NCI-H2081 treated with DMSO at 0.1 percent for 48 hours (cell line): ENCODE measurements around the gene DDA1.
"Not testable (repeated sequence)": the region's sequence is repeated elsewhere in the genome, so short reads cannot be mapped to it uniquely, and the experiment has no call there.

Source experiments
- DNase-seq: peaks from one replicate; lab custom pipeline; 2025; lab: John Stamatoyannopoulos, UW

The DDA1 gene

DNA sequence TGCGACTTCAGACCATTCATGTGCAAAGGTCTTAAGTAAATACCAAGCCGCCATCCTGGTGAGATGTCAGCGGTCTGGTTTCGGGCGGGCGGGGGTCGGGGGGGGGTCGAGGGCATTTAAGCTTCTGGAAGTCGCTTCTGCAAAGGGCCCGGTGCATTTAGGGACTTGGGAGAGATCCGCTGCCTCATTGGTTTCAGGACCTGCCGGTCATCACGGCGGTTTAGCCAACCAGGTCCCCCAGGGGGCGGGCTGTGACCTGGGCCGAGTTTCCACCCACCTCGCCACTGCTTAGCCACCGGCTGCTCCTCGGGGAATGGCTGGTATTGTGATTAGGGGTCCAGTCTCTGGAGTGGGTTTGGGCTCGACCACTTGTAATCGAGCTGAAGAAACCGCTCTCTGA lies 19.9 kb upstream of the DDA1 start:
- no peak for DNase-seq

DNA sequence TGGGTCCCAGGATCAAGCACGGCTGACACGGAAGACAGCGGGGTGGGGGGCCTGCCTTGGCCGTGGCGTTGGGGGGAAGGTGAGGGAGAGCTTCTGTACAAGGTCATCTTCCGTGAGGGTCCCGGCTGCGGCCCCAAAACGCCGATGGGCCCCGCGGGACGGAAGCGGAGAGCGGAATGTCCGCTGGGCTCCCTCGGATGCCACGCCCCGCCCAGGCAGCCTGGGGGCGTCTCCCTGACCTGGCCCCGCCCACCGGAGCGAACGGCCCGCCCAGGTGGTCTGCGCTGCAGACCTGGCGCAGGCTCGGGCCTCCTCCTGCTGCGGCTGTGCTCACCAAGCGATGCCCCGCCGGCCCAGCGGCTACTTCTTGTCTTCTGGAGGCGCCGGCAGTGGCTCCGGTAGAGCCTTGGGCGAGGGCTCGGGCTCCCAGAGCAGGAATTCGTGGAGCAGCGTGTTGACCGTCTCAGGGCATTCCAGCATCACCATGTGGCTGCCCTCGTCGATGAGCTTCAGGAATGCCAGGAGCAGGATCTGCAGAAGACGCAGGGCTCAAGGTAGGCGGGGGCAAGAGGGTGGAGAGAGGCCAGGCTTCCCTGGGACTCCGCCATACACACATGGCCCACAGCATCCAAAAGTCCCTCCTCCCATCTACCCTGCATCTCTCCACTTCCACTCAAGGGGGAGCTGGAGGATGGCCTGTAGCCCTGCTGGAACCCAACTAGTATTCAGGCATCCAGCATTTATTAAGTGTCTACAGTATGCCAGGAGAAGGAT lies 16.9 kb upstream of the DDA1 start:
- no peak for DNase-seq

DNA sequence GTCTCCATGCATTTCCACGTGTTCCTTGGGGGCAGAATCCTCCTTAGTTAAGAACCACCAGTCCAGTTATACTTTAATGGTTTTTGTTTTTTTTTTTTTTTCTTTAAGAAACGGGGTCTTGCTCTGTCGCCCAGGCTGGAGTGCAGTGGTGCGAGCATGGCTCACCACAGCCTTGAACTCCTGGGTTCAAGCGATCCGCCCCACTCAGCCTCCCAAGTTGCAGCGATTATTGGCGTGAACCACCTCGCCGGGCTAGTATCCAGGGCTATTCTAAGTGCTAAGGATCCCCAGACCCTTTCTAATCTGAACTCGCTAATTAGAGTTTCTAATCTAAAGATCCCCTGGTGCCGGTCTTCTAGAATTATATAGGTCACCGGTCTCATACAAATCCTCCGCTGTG lies 15.8 kb upstream of the DDA1 start:
- DNase-seq = no peak

DNA sequence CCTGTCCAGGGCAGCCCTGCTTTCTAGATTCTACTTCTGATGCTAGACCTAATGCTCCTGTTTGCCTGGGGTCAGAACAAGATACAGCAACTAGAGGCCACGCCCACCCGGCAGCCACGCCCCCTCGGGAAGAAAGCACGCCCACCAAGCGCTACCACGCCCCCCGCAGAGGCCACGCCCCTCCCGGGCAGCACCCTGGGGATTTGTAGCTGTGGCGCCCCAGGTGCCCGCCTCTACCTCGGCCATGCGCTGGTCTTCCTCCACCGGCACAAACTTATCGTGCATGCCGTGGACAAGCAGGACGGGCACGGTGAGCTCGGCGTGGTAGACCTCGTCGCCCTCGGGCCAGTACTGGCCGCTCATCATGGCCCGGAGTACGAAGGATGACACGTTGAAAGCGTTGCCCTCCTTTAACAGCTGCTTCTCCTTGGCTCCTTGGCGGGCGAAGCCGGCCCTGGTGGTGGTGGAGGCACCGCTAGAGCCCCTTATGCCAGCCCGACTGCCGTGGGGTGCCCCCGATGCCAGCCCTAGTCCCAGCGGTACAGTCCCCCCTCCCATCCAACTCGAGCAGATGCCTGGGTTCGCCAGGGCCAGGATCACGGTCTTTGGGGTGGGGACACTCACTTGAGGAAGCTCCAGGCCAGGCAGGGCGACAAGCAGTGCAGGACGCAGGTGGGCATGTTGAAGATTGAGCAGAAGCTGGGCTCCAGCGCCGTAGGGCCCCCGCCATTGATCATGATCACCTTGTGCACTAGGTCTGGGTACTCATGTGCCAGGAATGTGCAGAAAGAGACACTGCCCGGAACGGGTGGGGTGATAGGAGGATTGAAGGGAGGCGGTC lies 15.1 kb upstream of the DDA1 start:
- DNase-seq = no peak

DNA sequence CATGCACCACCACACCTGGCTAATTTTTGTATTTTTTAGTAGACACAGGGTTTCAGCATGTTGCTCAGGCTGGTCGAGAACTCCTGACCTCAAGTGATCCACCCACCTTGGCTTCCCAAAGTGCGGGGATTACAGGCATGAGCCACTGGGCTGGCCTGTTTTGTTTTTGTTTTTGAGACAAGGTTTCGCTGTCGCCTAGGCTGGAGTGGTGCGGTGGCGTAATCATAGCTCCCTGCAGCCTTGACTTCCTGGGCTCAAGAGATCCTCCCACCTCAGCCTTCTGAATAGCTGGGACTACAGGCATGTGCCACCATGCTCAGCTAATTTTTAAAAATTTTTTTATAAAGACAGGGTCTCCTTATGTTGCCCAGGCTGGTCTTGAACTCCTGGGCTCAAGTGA lies 13.8 kb upstream of the DDA1 start:
- DNase-seq = not testable (repeated sequence)

DNA sequence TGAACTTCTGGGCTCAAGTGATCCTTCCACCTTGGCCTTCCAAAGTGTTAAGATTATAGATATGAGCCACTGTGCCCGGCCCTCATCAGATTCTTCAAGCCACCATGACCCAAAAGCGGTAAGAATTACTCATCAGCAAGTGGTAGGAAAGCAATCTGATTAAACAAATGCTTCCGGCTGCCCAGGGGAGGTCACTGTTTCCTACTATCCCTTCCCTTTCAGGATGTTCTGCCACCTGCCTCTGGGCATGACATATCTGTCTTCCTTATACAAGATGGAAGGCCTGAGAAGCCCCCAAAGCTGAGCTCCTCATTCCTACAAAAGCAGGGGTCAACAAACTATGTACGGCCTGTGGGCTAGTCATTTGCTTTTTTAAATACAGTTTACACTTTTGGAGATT lies 13.1 kb upstream of the DDA1 start:
- no peak for DNase-seq

DNA sequence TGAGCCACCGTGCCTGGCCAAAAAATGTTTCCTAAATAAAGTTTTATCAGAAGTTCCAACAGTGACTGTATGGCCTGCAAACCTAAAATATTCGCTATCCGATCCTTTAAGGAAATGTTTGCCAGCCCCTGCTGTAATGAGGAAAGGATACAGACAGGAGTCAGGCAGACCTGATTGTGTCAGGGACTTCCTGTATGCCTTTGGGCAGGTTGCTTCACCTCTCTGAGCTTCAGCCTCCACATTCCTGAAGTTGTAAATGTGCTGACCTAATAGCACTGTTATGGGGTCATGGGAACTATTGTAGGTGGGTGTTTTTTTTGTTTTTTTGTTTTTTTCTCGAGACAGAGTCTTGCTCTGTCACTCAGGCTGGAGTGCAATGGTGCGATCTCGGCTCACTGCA lies 12.4 kb upstream of the DDA1 start:
- DNase-seq = no peak

DNA sequence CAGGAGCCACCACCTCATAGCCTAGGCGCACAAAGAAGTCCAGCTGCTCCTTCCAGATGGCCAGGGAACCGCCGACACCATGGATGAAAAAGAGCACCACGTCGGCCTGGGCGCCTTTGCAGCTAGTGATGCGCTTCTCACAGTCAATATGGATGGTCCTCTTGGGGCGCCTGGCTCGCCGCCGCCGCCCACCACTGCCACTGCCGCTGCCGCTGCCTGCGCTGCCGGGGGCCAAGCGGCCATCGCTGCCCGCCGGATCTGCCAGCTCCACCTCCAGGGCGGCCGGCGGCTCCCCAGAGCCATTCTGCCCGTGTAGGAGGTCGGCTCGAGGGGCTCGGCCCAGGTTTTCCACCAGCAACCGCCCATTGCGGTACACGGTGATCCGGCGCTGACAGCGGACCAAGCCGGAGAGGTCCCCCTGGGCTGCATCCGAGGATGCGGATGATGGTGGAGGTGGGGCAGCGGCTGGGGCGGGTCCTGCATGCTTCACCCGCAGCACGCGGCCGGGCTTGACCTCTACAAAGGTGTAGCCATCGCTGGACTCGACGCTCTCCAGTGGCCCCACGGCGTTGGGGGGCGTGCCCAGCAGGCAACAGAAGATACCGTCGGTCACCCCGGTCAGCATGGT lies 8.3 kb upstream of the DDA1 start:
- DNase-seq = no peak

DNA sequence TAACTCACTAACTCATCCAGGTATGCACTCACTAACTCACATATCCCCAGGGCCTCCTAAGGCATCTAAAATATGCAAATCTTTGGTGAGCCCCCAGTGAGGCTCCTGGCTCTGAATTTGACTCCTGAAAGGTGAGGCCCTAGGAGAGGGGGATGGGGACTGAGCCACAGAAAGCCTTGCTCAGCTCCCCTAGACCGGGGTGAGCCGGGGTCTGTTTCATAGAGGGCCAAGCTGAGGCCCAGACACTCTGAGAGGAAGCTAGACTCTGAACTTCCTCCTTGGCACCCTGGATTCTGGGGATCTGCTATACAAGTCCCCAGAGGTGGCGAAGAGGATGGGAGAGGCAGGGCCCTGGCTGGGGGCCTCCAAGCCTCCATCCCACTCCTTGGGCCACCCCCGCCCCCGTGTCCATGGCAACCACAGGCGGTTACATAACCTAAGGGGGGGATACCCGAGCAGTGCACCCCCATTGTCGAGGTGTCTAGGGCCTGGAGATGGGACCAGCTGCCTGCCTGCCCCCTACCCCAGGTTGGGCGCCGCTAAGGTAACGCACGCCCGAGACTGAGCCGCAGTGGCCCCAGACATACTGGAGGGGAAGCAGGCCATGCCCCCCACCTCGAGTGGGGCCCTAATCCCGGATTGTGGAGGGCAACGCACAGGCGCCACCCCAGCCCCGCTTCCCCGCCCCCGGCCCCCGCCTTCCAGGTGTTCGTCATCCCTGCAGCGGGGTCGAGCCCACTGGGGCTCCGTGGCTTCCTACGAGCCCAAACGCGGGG lies 6.8 kb upstream of the DDA1 start:
- no peak for DNase-seq

DNA sequence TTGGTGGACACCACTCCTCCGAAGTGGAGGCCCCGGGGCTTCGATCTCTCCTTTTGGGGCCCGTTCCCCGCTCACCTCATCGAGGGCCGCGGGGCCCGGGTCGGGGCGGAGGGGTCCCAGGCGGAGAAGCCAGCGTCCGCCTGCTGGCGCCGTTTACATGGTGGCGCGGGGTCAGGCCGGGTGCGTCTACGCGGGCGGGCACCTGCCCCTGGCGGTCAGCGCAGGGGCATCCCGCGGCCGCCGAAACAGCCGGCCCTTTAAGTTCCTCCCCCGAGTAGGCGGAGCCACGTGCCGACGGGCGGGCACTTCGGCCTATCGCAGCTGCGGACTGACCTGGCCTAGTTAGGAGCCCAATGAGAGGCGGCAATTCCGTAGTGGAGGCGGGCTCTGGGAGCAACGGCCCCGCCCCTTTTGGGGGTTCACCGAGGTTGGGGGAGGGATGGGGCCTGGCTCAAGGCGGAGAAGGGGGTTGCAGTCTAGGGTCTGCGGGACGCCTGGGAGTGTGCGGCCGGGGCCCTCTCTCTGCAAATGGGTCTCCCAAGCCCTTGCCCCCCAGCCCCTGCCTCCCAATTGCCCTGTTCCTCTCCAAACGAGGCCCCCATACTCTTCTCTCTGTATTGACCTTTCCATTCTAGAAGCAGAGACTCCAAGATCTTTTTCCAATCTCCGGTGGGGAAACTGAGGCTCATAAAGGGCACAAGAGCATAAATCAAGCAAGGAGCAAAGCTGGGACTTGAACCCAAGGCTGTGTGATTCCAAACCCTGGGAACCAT lies 6.0 kb upstream of the DDA1 start, which contains the start of gene ABHD8:
Gene ABHD8, minus strand, starts transcription at position 259 of the 773 bp plus-strand sequence. CDS start 1,809 bp downstream, outside the sequence.
- DNase-seq = peak; percentile 64

DNA sequence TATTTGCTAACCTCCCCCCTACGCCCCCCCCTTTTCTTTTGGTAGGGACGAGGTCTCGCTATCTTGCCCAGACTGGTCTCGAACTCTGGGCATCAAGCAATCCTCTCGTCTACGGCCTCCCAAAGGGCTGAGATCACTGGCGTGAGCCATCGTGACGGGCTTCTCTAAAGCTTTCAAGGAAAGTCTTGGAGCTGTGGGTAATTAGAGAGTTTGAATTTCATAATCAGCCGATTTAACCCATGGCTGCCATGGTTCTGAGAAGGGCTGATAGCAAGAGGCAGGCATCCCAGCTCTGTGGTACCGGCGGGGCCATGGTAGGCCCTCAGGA lies 5.5 kb upstream of the DDA1 start:
- DNase-seq = no peak

DNA sequence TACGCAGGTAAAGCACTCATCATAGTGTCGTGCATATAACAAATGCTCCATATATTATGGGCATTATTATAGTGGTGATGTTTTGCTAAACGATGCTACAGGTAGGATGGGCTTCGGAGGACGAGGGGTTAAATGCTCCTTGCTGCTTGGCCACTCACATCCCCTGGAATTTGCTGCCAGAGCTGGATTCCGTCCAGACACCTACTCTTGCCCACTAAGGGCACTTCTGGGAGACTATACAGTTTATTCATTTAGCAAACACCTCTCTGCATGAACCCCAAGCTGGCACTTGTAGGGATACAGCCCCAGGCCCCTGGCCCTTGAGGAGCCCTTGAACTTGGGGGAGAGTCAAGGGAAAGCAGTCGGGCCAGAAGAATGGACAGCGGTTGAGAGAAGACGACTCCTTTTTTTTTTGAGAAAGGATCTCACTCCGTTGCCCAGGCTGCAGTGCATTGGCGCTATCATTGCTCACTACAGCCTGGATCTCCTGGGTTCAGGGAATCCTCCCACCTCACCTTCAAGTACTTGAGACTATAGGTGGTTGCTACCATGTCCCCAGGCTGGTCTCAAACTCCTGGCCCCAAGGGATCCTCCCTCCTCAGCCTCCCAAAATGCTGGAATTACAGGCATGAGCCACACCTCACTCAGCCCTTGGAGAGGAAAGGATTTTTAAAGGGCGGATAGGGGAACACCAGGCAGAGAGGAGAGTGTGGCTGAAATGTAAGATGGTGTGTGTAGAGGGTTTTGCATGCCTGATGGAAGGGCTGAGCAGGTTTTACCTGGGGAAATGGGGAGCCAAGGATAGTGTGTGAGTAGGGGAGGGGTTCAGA lies 4.8 kb upstream of the DDA1 start:
- no peak for DNase-seq

DNA sequence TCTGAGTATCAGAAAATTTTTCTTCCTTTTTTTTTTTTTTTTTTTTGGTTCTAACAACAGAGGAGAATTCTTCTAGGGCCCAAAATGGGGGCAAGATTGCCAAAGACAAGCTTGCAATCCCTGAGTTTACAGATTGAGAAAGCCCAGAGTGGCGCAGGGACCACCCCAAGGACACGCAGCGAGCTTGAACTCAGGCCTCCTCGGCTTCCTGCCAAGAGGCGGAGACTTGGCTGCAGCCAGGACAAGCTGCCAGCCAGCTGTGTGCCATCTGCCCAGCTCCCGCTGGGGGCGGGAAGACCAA lies 4.2 kb upstream of the DDA1 start:
- DNase-seq = no peak

DNA sequence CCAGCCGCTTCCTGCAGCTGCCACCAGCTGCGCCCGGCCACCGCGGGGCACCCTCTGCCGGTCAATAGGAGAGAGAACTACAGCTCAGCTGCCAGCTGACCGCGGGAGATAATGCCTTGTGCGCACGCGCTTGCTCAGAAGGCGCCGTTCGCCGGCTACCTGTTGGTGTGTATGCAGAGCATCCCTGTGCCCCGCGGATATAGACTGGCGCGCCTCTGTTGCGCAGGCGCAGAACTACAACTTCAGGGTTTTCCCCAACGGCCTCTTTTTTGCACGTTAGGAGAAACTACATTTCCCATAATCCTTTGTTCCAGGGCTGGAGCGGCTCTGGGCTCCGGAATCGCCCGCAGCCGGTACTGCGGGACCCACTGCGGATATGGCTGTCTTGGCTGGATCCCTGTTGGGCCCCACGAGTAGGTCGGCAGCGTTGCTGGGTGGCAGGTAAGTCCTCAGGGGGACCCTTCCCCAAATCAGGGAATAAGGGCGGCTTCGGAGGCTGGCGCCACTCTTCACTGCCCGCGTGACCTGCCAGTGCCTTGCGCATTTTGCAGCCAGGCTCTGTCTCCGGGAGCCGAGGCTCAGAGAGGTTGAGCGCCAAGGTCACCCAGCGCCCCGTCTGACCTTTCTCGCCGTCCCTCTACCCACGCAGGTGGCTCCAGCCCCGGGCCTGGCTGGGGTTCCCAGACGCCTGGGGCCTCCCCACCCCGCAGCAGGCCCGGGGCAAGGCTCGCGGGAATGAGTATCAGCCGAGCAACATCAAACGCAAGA lies 3.7 kb upstream of the DDA1 start, which contains the start of gene MRPL34:
Gene MRPL34, plus strand, starts transcription at position 356 of the 768 bp plus-strand sequence. Its CDS starts 21 bp downstream, at position 377.
- DNase-seq = peak; percentile 98

DNA sequence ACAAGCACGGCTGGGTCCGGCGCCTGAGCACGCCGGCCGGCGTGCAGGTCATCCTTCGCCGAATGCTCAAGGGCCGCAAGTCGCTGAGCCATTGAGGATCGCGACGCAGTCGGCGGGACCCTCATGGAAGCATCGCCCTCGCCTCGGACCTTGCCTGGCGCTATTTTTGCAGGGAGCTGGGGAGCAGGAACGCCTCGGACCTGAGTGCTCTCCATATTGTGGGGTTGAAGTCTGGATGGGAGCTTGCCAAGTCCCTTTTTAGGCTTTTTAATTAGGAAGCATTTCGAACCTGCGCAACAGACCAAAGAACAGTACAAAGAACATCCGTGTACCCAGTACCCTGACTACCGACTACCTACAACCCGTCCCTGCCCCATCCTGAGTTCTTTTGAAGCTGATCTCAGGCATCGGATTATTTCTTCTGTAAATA lies 3.1 kb upstream of the DDA1 start:
- no peak for DNase-seq

DNA sequence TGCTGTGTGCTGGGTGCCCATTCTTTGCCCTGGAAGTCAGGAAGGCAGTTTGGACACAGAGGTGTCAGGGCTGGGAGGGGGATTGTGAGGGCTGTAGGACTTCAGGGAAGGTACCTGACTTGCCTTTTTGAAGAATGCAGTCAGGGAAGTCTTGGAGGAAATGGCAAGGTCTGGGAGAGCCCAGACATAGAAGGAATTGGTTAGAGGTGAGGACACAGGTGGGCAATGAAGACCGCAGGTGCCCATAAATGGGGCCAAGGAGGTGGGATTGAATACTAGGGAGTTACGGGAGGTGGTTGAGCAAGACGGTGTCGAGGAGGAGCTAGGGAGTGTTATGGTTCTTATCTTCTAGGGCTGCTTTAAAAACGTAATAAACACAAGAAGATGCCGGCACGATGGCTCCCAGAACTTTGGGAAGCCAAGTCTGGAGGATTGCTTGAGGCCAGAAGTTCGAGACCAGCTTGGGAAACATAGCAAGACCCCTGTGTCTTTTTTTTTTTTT lies 1.4 kb upstream of the DDA1 start:
- DNase-seq = no peak

DNA sequence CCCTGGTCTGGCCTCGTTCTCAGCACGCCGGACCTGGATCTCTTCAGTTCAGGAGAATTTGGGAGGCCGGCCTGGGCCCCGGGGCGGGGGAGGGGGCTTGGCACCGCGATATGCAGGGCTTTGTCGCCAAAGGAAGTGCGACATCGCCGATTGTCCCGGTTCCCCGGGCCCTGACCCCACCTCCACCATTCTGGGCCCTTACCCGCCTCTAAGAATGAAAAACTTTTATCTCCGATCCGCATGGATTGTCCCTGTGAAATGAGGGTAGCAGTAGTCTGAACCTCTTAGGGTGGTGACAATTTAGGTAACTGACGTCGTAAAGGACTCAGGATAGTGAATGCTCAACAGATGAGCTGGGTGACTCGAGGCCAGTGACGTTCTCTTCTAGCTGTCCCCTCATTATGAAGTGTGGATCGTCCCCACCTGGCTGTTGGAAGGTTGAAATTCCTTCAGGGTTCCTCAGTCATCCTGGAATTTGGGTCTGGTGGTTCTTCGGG lies 650 bp downstream of the DDA1 start:
- DNase-seq = no peak

DNA sequence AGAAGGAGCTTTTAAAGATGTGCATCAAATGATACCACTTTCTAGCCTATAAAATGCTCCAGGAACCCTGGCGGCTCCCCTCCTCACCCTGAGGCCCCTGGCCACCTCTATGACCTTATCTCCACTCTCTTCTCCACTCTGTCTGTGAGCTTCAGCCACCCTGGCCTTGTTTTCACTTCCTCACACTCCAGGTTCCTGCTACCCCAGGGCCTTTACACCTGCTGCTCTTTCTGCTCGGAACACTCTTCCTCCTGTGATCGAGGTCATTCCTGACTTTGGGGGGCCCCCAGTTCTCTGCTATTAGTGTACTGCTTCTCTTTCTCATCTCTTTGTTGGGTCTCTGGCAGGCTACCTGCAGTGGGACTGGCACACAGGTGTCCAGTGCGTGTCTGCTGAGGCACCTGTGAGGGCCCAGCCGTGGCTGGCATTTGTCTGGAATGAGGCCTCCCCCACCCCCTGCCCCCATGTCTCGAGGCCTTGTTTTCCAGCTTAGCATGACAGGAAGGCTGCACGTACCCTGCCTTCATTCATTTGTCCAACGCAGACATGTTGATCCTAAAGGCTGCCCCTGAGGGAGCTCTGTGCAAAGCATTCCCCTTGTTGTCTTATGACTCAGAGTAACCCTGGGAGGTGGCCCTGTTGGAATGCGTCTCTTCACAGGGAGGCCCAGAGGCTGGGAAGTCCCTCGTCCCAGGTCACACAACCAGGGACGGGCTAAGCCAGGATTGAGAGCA lies 2.3 kb downstream of the DDA1 start:
- DNase-seq = no peak
